HL-60/S4 (cell line): ENCODE results near the gene RNASE7.
"Not testable (repeated sequence)": the region's sequence is repeated elsewhere in the genome, so short reads cannot be mapped to it uniquely, and the experiment has no call there.

Experiments
- in situ Hi-C: fragments of 300-500 bp; cut with MboI; formaldehyde crosslinking; loops from 2 replicates; pipeline ENCODE4 v1.14.3; 2022; ENCODE audit warnings: low sequenced_read_pairs

RNASE7 gene, protein sequence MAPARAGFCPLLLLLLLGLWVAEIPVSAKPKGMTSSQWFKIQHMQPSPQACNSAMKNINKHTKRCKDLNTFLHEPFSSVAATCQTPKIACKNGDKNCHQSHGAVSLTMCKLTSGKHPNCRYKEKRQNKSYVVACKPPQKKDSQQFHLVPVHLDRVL

GRCh38 chr14:21041676-21042433, at the start of gene RNASE7:
RNASE7 (plus strand) TSS chr14:21042362; CDS start chr14:21042993, 631 bp downstream.
- in situ Hi-C loops: no loop called here

DNA sequence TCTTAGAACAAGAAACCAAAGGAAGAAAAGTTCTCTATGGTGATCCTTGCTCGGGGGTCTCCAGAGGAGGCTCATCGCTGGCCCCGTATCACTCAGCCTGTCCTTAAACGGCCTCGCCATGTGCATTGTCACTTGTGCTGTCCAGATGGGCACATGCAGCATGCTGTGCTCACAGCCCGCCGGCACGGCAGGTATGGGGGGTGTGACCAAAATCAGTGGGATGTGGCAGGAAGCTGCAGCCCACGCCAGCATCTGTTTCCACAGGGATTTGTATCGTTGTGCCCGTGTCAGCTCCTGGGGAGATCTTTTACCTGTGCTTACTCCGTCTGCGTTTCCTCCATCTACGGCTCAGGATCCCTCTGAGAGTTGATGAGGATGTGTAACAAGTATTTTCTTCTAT, 45.6 kb upstream of the RNASE7 start:
- in situ Hi-C loops: no loop called here

- in situ Hi-C loops: no loop called here
Observed at GRCh38 chr14:20997115-20997514, 45.0 kb upstream of the RNASE7 start.

GRCh38 chr14:20997564-20997963, 44.6 kb upstream of the RNASE7 start:
- in situ Hi-C loops: no loop called here

- in situ Hi-C loops: no loop called here
Observed at GRCh38 chr14:20998139-20998538, 44.0 kb upstream of the RNASE7 start.

- in situ Hi-C loops: no loop called here
Observed at GRCh38 chr14:20998674-20999366, 43.3 kb upstream of the RNASE7 start, which contains the start of gene SLC39A2. SLC39A2 (plus strand) TSS chr14:20999293; CDS start chr14:20999447, 154 bp downstream.

GRCh38 chr14:20999591-20999990, 42.6 kb upstream of the RNASE7 start:
- in situ Hi-C loops: no loop called here

GRCh38 chr14:21001218-21001617, 40.9 kb upstream of the RNASE7 start:
- in situ Hi-C loops: no loop called here

- in situ Hi-C loops: no loop called here
Observed at GRCh38 chr14:21003788-21004346, 38.3 kb upstream of the RNASE7 start.

- in situ Hi-C loops: not testable (repeated sequence)
Observed at GRCh38 chr14:21009721-21010120, 32.4 kb upstream of the RNASE7 start.

- in situ Hi-C loops: no loop called here
Observed at GRCh38 chr14:21011136-21011535, 31.0 kb upstream of the RNASE7 start.

DNA sequence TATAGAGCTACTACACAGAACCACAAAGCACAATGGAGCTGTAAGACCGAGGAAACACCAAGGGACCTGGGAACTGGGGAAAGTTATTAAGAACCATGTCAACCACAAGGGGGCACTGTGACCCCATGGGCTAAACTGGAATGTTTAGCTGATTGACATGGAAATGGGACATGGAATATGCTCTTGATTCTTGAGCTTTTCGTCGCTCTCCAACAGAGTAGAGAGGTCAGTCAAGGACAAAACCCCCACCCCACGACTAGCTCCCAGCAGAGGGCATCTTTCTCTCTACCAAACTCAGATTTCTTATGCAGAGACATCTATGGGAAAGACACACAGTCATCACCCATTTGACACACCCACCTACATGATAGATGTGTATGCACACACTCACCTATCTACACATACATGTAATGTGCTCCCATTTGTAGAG, 27.4 kb upstream of the RNASE7 start:
- in situ Hi-C loops: no loop called here

GRCh38 chr14:21015312-21015711, 26.9 kb upstream of the RNASE7 start:
- in situ Hi-C loops: no loop called here

DNA sequence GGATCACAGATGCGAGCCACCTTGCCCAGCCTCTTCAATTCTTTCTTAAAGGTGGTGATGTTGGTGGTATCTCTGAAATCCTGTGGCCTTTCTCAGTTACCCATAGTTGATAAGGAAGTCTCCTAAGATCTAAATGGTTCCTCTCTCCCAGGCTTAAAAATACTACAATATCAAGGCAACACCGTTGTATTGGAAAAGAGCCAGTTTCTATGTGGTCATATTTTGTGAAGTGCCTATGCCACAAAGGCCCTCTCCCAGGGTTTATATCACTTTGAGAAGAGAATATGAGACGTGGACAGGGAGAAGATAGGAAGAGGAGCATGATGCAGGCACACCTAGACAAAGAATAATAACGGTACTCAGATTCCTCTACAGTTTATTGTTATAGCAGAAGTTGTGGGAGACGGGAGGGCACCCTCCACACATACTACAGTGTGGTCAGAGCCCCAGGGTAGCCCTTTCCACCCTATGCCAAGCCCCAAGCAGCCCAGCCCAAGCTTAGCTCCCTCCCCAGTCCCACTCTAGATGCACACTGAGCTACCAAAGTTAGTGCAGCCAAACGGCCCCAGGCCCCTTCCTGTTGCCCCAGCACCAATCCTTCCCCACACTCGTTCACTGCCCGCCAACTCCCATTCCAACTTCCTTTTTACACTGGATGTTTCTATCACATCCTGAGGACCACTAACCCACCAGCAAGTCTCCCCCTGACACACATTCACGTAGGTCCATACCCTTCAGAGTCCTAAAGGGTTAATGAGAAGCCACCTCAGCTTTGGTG, 25.6 kb upstream of the RNASE7 start:
- in situ Hi-C loops: no loop called here

GRCh38 chr14:21017528-21018245, 24.5 kb upstream of the RNASE7 start:
- in situ Hi-C loops: no loop called here

DNA sequence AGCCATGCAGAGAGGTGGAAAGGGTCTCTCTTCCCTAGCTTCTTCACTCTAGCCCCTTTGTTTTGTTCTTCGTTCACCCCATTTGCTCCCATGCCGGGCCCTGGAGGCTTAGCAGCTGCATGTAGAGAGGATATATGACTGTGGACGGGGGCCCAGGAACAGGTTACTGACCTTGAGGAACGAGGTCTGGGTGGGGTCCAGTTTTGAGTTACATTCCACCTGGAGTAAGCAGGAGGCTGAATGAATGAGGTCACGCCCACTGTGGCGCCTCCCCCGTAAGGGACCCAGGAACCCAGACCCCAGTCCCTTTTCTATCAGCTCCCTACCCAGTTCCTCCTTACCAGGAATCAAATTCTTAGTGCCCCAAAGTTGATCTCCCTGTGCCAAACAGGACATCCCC, 23.9 kb upstream of the RNASE7 start:
- in situ Hi-C loops: no loop called here

GRCh38 chr14:21018781-21019180, 23.4 kb upstream of the RNASE7 start:
- in situ Hi-C loops: no loop called here

- in situ Hi-C loops: no loop called here
Observed at GRCh38 chr14:21019366-21019765, 22.8 kb upstream of the RNASE7 start.

DNA sequence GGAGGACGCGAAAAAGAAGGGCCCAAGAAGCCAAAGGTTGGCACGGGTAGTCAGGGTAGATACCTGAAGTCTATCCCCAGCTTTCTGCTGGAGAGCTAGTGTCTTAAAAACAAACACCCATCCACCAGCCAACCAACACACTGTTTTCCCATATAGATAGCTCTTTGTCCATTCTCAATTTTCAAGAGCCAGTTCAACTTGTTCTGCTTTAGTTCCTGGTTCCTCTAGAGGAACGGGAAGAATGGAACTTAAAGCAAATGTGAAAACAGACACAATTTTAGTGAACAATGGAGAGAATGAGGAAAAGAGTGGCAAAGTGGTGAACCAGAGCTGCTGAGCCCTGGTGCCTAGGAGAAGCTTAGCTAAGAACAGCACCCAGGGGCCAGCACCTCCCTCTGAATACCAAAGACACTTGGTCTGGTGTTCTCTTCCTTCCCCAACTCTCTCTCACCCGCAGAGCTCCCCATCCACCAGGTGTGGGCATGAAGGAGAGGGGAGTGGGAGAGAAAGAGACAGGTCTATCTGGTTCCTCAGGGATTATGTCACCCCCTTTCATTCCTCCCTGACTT, 21.1 kb upstream of the RNASE7 start:
- in situ Hi-C loops: no loop called here

DNA sequence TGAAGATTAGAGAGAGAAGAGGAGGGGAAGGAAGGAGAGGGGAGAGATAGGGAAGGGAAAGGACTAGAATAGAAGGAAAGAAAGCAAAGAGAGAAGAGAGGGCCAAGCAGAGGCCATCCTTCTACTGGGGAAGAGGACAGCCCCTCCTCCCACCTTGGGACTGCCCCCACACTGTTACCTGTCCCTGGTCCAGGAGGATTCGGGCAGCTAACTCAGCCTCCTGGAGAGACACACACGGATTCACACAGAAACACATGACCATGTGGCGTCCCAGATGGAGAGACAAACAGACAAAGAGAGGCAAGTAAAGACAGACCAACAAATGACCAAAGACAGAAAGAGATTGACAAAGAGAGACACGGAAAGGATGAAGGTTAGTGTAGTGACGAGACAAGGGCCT, 19.5 kb upstream of the RNASE7 start:
- in situ Hi-C loops: no loop called here
